ENCODE measurements around the gene ARL13B.
"Not testable (repeated sequence)": the region's sequence is repeated elsewhere in the genome, so short reads cannot be mapped to it uniquely, and the experiment has no call there.

DNA sequence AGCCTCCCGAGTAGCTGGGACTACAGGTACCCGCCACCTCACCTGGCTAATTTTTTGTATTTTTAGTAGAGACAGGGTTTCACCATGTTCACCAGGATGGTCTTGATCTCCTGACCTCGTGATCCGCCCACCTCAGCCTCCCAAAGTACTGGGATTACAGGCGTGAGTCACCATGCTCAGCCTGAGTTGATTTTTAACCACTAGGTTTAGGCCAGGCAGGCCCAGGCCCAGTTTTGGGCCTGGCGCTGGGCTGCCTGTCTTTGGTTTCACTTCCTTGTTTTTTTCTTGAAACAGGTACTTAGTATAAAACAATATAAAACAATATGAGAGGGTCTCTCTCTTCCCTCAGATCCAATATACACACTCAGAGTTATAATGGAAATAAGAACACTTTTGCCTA is 42.5 kb upstream of the ARL13B start:
- TF ChIP-seq, protein P1, sequence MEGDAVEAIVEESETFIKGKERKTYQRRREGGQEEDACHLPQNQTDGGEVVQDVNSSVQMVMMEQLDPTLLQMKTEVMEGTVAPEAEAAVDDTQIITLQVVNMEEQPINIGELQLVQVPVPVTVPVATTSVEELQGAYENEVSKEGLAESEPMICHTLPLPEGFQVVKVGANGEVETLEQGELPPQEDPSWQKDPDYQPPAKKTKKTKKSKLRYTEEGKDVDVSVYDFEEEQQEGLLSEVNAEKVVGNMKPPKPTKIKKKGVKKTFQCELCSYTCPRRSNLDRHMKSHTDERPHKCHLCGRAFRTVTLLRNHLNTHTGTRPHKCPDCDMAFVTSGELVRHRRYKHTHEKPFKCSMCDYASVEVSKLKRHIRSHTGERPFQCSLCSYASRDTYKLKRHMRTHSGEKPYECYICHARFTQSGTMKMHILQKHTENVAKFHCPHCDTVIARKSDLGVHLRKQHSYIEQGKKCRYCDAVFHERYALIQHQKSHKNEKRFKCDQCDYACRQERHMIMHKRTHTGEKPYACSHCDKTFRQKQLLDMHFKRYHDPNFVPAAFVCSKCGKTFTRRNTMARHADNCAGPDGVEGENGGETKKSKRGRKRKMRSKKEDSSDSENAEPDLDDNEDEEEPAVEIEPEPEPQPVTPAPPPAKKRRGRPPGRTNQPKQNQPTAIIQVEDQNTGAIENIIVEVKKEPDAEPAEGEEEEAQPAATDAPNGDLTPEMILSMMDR (conservative IDR thresholded peaks at IDR 0.05 in 1 of 2, IDR thresholded peaks at IDR 0.05 in 1 of 2; ENCODE audit: extremely low read depth in 1 of 2, insufficient read depth in 1 of 2, low read depth in 1 of 2, low read length in 2 of 2), result not testable (repeated sequence)
- TF ChIP-seq EZH2 (IDR thresholded peaks at IDR 0.05; ENCODE audit: borderline replicate concordance, low read length), result not testable (repeated sequence)
